NB4 (cell line): ENCODE results near the gene EXOC8.

Experiments
- DNase-seq: peaks from one replicate; pipeline ENCODE4 v3.0.0; 2010; ENCODE audit warnings: low read depth
- H3K4me3 ChIP-seq: one replicate; pipeline ENCODE4 v1.5.1; 2011; ENCODE audit warnings: mild to moderate bottlenecking, low read depth, low read length, moderate library complexity
- MYC ChIP-seq: IDR thresholded peaks from 2 replicates; pipeline ENCODE4 v1.6.1; 2011; ENCODE audit warnings: low read depth, low read length
- POLR2A ChIP-seq: IDR thresholded peaks from 2 replicates; pipeline ENCODE4 v1.6.1; 2011; ENCODE audit warnings: mild to moderate bottlenecking; ENCODE audit not compliant: insufficient read length; ENCODE audit errors: extremely low read depth
- TF ChIP-seq, protein P1 (sequence below): IDR thresholded peaks from 2 replicates; pipeline ENCODE4 v1.6.1; 2011; ENCODE audit warnings: low read depth, low read length
- TF ChIP-seq, protein P2 (sequence below): IDR thresholded peaks from one replicate; pipeline ENCODE4 v1.5.1; 2012; ENCODE audit warnings: low read depth, low read length

Gene EXOC8

DNA sequence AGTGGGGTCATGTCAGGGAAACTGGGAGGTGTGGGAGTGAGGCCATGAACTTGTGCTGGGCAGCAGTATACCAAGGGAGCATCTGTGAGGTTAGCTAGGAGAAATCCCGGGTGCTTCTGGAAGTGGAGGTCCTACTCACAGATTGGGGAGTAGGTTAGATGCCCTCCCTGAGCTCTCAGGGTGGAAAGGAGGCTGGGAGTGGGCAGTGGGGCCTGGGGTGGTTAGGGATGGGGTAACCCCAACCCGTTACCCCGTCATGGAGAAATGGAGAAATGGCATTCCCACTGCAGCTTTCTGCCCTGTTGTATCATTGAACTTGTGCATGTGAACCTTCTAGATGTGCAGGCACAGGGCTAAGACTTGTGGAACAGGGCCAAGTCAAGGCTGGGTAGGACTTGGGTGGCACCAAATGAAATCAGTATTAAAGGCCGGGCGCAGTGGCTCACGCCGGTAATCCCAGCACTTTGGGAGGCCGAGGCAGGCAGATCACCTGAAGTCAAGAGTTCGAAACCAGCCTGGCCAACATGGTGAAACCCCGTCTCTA is 27.2 kb downstream of the EXOC8 start:
- no peak for DNase-seq
- TF ChIP-seq, protein P1, sequence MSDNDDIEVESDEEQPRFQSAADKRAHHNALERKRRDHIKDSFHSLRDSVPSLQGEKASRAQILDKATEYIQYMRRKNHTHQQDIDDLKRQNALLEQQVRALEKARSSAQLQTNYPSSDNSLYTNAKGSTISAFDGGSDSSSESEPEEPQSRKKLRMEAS: no peak
- TF ChIP-seq MYC: no peak
- TF ChIP-seq, protein P2, sequence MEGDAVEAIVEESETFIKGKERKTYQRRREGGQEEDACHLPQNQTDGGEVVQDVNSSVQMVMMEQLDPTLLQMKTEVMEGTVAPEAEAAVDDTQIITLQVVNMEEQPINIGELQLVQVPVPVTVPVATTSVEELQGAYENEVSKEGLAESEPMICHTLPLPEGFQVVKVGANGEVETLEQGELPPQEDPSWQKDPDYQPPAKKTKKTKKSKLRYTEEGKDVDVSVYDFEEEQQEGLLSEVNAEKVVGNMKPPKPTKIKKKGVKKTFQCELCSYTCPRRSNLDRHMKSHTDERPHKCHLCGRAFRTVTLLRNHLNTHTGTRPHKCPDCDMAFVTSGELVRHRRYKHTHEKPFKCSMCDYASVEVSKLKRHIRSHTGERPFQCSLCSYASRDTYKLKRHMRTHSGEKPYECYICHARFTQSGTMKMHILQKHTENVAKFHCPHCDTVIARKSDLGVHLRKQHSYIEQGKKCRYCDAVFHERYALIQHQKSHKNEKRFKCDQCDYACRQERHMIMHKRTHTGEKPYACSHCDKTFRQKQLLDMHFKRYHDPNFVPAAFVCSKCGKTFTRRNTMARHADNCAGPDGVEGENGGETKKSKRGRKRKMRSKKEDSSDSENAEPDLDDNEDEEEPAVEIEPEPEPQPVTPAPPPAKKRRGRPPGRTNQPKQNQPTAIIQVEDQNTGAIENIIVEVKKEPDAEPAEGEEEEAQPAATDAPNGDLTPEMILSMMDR: no peak
- TF ChIP-seq POLR2A: no peak

DNA sequence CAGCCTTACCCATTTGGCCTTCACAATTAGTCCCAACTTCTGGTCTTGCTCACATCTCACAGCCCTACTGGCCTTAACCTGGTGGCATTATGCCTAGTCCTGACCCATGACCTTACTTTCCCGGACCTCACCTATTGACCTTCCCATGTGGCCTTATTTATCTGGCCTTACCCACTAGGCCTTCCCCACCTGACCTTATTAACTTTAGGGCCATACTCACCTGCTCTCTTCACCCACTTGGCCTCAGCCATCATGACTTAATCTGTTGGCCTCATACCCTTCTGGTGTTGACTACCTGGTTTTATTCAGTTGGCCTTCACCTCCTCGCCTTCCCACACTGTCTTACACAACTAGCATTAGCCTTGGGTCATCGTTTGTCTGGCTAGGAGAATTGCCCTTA is 35.7 kb downstream of the EXOC8 start:
- TF ChIP-seq, protein P2: no peak
- TF ChIP-seq MYC (no peak), POLR2A (no peak)
- TF ChIP-seq, protein P1: no peak
- no peak for DNase-seq
- H3K4me3 ChIP-seq: no peak overlapping the region

More for the DNA sequence above, 27.2 kb downstream of the EXOC8 start:
- H3K4me3 ChIP-seq: no peak overlapping the region

DNA sequence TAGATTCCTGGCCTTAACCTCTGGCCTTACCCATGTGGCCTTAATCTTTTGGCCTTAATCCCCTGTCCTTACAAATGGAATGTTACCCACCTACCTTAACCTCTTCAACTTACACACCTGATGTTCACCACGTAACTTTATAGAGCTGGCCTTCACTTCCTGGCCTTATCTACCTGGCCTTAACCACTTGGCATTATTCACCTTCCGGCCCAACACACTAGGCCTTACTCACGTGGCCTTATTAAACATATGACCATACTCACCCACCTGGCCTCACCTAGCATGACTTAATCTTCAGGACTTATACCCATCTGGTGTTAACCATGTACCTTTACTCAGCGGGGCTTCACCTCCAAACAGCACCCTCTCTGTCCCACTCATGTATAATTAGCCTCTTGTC is 41.7 kb downstream of the EXOC8 start:
- TF ChIP-seq, protein P2: no peak
- TF ChIP-seq, protein P1: no peak
- TF ChIP-seq MYC: no peak
- no peak for TF ChIP-seq POLR2A
- no peak for DNase-seq
- H3K4me3 ChIP-seq: no peak overlapping the region

DNA sequence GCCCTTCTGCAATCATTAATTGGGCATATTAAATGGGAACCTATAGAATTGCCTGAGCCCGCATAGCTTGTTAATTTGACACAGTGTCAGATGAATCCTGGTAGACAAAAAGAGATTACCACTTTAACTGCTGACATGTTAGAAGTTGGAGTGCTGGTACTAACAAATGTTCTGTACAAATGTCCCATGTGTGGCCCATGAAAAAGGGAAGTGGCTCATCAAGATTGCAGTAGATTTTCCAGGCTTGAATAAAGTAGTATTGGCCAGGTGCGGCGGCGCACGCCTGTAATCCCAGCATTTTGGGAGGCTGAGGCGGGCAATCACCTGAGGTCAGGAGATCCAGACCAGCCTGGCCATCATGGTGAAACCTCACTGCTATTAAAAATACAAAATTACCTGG is 51.0 kb downstream of the EXOC8 start:
- DNase-seq: no peak
- no peak overlapping the region for H3K4me3 ChIP-seq
- TF ChIP-seq, protein P1: no peak
- TF ChIP-seq, protein P2: no peak

DNA sequence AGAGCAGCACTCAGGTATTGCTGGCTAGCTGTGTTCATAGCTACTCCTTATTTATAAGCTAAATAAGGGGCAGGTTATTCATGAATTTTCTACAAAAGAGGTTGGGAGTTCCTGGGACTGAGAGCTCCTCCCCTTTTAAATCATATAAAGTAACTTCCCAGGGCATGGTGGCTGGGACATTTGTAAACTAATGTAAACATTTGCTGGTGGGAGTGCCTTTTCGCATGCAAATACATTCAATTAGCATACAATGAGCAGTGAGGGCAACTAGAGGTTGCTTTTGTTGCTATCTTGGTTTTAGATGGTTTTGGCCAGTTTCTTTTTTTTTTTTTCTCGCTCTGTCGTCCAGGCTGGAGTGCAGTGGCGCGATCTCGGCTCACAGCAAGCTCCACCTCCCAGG is 53.2 kb downstream of the EXOC8 start:
- H3K4me3 ChIP-seq: no peak overlapping the region
- no peak for TF ChIP-seq MYC
- TF ChIP-seq POLR2A: no peak
- TF ChIP-seq, protein P2: no peak
- TF ChIP-seq, protein P1: no peak
- DNase-seq: no peak
